ENCODE measurements around the gene FOLR2. TPM values are rescaled to one million over a fixed set of nuclear protein-coding genes. Genes with fewer than 3 reads are reported as not detected.
"Not testable (repeated sequence)": the region's sequence is repeated elsewhere in the genome, so short reads cannot be mapped to it uniquely, and the experiment has no call there.

Gene FOLR2
- total RNA-seq, 1 donor from 2014 or later = 19.4 TPM

GRCh38 chr11:72202571-72202970, 14.0 kb upstream of the FOLR2 start:
- DNase-seq (ENCODE audit: extremely low spot score in 2 of 2) = no peak
- Histone ChIP-seq H3K9me3 (no peaks in the 10 kb centered on the region), H3K27ac (no peak overlapping the region), H3K36me3 (no peaks in the 10 kb centered on the region), H3K4me3 (no peak overlapping the region), H3K4me1 (no peaks in the 10 kb centered on the region), H3K27me3 (no peaks in the 10 kb centered on the region)
- intact Hi-C loops (cut with DNase I) = no loop called here
- TF ChIP-seq POLR2AphosphoS5 (IDR thresholded peaks at IDR 0.05; ENCODE audit: insufficient read depth in 1 of 2, low read depth in 1 of 2) (no peak), CTCF (IDR thresholded peaks at IDR 0.05) (no peak), POLR2A (IDR thresholded peaks at IDR 0.05) (no peak)

- Histone ChIP-seq H3K4me1 (no peaks in the 10 kb centered on the region), H3K9me3 (no peaks in the 10 kb centered on the region), H3K36me3 (no peaks in the 10 kb centered on the region), H3K4me3 (no peak overlapping the region), H3K27me3 (no peaks in the 10 kb centered on the region), H3K27ac (no peak overlapping the region)
- intact Hi-C loops (cut with DNase I) = no loop called here
- DNase-seq (ENCODE audit: extremely low spot score in 2 of 2) = no peak
- no peak for TF ChIP-seq POLR2A (IDR thresholded peaks at IDR 0.05)
- no peak for TF ChIP-seq POLR2AphosphoS5 (IDR thresholded peaks at IDR 0.05; ENCODE audit: insufficient read depth in 1 of 2, low read depth in 1 of 2)
- TF ChIP-seq CTCF (IDR thresholded peaks at IDR 0.05) = no peak
Measured at GRCh38 chr11:72203163-72203562, 13.4 kb upstream of the FOLR2 start.

GRCh38 chr11:72204886-72205285, 11.7 kb upstream of the FOLR2 start:
- H3K27ac ChIP-seq = no peak overlapping the region
- no peaks in the 10 kb centered on the region for H3K4me1 ChIP-seq
- H3K36me3 ChIP-seq = no peaks in the 10 kb centered on the region
- DNase-seq (ENCODE audit: extremely low spot score in 2 of 2) = no peak
- intact Hi-C loops (cut with DNase I) = no loop called here
- H3K27me3 ChIP-seq = no peaks in the 10 kb centered on the region
- H3K4me3 ChIP-seq = no peak overlapping the region
- TF ChIP-seq POLR2AphosphoS5 (IDR thresholded peaks at IDR 0.05; ENCODE audit: insufficient read depth in 1 of 2, low read depth in 1 of 2) (no peak), POLR2A (IDR thresholded peaks at IDR 0.05) (no peak)
- H3K9me3 ChIP-seq = no peaks in the 10 kb centered on the region

GRCh38 chr11:72206794-72207193, 9.8 kb upstream of the FOLR2 start:
- intact Hi-C loops (cut with DNase I); H3K27me3 ChIP-seq; H3K4me1 ChIP-seq; H3K9me3 ChIP-seq; H3K27ac ChIP-seq; H3K4me3 ChIP-seq; H3K36me3 ChIP-seq: not testable (repeated sequence)
- DNase-seq (ENCODE audit: extremely low spot score in 2 of 2) = peak in 1 of 2 donors; percentile 42

GRCh38 chr11:72208281-72208680, 8.3 kb upstream of the FOLR2 start:
- DNase-seq (ENCODE audit: extremely low spot score in 2 of 2) = peak in 1 of 2 donors; percentile 52
- intact Hi-C loops (cut with DNase I) = no loop called here

GRCh38 chr11:72209101-72209500, 7.5 kb upstream of the FOLR2 start:
- Histone ChIP-seq H3K4me3 (no peak overlapping the region), H3K9me3 (no peaks in the 10 kb centered on the region), H3K36me3 (no peaks in the 10 kb centered on the region), H3K27me3 (no peaks in the 10 kb centered on the region), H3K4me1 (no peaks in the 10 kb centered on the region), H3K27ac (no peak overlapping the region)
- DNase-seq (ENCODE audit: extremely low spot score in 2 of 2) = peak in 1 of 2 donors; percentile 7
- no peak for TF ChIP-seq POLR2A (IDR thresholded peaks at IDR 0.05)
- no peak for TF ChIP-seq POLR2AphosphoS5 (IDR thresholded peaks at IDR 0.05; ENCODE audit: insufficient read depth in 1 of 2, low read depth in 1 of 2)
- TF ChIP-seq CTCF (IDR thresholded peaks at IDR 0.05) = no peak
- intact Hi-C loops (cut with DNase I) = no loop called here

More at GRCh38 chr11:72208281-72208680, 8.3 kb upstream of the FOLR2 start:
- Histone ChIP-seq H3K9me3 (no peaks in the 10 kb centered on the region), H3K27ac (no peak overlapping the region), H3K36me3 (no peaks in the 10 kb centered on the region), H3K4me3 (no peak overlapping the region), H3K27me3 (no peaks in the 10 kb centered on the region), H3K4me1 (no peaks in the 10 kb centered on the region)
- TF ChIP-seq POLR2AphosphoS5 (IDR thresholded peaks at IDR 0.05; ENCODE audit: insufficient read depth in 1 of 2, low read depth in 1 of 2) = no peak
- no peak for TF ChIP-seq POLR2A (IDR thresholded peaks at IDR 0.05)
- TF ChIP-seq CTCF (IDR thresholded peaks at IDR 0.05) = no peak
